Stimulated activated naive CD8-positive, alpha-beta T cell treated with anti-CD3 and anti-CD28 coated beads, Interleukin-15, Interleukin-2, amounts not matched to agents 100 U/mL and 50 U/mL, for 24 hours (primary cell): Measurements from ENCODE around the gene HCN4.

Experiments used
- ATAC-seq: fragments of 150-1000 bp; cut with Tn5 transposase; one replicate; pipeline ENCODE4 v1.10.0; 2021
- DNase-seq: peaks from one replicate; pipeline ENCODE4 v3.0.0; 2021

The HCN4 gene

GRCh38 chr15:73378089-73378488 lies 9.3 kb upstream of the HCN4 start:
- DNase-seq = no peak
- no peak for ATAC-seq

DNA sequence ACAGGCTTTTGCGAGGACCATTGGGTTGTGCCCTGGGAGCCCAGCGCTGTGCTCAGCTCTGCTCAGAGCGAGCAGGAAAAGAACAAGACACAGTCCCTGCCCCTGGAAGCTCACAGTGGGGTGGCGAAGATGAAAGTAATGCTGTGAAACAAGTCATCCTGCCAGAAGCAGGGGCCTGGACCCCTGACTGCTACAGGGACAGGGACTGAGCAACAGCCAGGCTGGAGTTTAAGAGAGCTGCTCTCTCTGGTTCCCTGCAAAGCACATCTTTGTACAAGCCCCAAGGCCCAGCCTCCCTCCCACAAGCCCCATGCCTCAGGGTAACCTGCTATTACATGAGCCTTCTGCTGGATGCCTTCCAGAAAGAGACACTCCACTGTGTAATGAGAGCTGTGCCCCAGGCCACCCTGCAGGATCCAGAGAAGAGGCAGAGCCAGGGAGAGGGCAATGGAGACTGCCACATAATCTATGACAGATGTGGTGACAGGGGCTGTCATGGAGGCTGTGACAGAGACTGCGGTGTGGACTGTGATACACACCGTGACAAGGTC lies 7.1 kb upstream of the HCN4 start:
- DNase-seq (no peak), ATAC-seq (no peak)

DNA sequence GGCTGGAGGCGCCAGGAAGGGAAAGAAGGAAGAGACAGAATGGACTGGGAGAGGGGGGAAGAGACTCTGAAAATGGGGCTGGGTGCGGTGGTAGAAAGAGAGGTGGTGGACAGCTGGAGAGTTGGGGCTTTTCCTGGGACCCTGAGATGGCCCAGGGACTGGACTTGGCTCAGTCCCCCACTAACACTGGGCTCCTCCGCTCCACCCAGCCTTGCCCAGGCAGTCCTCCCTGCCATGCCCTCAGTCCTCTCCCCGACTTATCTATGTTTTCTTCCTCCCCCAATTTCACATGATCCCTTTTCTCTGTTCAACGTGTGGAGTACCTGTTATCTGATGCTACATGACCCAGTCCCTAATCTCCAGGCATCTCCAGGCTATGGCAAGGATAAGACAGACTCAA lies 6.3 kb upstream of the HCN4 start:
- ATAC-seq (no peak), DNase-seq (no peak)

GRCh38 chr15:73374604-73375003 lies 5.8 kb upstream of the HCN4 start:
- ATAC-seq (no peak), DNase-seq (no peak)

DNA sequence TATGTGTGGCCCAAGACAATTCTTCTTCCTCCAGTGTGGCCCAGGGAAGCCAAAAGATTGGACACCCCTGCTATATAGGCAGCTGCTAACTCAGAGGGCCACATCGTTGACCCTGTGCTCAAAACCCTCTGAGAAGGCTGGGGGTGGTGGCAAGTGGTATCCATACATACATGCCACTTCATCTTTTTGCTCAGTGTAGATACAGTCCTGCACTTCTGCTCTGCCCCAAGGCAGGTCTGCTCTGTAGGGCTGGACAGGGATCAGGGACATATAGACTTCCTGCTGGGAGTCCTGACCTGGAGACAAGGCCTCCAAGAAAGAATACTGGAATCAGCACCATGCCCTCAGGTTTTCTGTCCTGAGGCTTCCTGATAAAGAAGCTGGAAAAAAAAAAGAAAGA lies 4.5 kb upstream of the HCN4 start:
- ATAC-seq = no peak
- DNase-seq = no peak

DNA sequence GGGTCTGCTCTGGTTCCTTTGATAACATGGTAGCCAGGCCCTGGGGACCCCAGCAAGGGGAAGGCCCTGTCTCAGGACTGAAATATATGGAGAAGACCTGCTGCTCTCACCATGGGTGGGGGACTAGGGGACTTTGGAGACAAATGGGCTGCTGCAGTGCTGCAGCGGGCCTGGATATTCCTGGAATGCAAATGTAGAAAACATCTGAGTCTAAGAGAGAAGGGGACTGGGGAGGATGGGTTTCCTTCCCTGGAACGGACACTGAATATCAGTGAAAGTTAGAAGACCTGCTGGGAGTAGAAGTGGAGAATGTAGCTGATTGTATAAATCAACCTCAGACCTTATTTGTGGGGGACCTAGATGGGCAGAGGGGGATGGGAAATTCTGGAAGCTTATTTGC lies 3.1 kb upstream of the HCN4 start:
- DNase-seq (no peak), ATAC-seq (no peak)

GRCh38 chr15:73370151-73370550 lies 1.4 kb upstream of the HCN4 start:
- no peak for ATAC-seq
- DNase-seq = no peak

GRCh38 chr15:73369154-73369694 lies 466 bp upstream of the HCN4 start:
- DNase-seq = no peak
- ATAC-seq = no peak

DNA sequence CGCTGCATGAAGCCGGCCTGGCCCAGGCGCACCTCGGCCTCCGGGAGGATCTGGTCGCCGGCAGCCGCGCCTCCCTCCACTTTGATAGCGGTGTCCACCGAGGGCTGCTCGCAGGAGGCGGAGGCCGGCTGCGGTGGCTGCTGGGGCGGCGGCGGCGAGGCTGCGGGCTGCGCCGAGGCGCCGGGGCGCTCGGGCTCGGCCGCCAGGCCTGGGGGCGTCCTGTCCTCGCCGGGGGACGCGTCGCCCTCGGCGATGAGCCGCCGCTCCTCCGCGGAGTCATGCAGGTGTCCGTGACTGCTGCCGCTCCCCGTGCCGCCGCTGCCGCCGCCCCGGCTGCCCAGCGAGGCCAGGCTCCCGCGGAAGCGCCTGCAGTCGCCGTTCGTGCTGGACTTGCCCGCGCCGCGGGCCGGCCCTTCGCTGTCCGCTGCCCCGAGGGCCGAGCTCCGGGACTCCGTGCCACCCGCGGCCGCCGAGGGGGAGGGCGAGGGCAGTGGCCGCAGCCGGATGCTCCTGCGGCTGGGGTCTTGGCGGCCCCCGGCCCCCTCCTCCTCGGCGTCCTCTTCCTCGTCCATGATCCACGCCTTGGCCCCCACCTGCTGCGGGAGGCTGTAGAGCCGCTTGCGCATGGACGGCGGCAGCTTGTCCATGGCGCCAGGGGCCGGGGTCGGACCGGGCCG lies 996 bp downstream of the HCN4 start:
- DNase-seq (no peak), ATAC-seq (no peak)

DNA sequence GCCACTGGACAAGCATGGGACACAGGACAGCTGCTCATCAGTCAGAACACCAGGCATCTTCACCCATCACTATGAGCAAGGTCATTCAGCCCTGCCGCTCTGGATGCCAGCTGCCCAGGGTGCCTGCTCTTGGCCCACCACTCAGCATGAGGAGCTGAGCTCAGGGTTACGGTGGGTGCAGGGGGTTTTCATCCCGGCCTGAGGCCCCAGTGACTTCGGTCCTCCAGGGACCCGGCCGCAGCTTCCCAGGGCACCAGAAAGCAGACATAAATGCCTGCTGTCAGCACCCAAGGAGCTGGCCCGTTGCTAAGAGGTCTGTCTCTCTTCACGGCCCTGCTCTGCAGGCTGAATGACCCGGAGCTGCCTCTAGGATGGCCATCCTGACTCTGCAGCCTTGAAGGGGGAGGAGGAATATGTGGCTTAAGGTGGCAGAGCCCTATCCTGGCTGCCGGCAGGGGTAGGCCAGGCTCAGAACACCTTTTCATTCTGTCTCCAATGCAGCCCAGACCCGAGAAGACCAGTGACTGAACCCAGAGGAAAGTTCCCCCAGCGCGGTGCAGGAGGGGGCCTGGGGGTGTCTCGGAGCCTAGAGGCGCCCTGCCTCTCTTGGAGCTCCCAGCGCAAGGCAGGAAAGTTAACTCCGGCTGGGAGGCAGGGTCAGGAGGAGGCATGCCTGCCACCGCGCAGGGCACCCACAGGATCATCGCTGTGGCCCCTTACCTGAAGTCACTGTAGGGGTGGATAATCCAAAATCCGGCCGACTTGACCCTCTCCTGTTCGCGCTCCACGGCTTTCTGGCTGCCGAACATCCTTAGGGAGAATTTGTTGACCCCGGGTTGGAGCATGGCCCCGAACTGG lies 1.8 kb downstream of the HCN4 start:
- DNase-seq = no peak
- no peak for ATAC-seq

GRCh38 chr15:73364070-73364469 lies 4.7 kb downstream of the HCN4 start:
- ATAC-seq (no peak), DNase-seq (no peak)

GRCh38 chr15:73362900-73363299 lies 5.9 kb downstream of the HCN4 start:
- DNase-seq (no peak), ATAC-seq (no peak)

DNA sequence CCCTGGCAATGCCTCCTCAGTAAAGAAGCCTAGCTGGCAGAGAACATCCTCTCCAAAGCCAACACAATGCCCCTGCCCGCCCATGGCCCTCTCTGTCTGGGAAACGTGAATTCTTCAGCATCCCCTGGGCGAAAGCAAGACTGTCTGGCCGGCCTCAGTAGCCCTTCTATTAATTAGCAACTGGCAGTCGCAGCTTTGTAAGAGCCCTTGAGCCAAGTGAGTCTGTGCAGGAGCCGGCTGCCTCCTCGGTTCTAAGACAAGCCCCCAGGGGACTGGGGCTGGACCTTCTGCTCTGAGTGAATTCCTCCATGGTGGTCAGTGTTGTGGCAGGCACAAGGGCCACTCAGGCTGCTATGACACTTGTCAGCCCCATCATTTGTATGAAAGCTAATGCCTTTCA lies 7.4 kb downstream of the HCN4 start:
- no peak for DNase-seq
- no peak for ATAC-seq

DNA sequence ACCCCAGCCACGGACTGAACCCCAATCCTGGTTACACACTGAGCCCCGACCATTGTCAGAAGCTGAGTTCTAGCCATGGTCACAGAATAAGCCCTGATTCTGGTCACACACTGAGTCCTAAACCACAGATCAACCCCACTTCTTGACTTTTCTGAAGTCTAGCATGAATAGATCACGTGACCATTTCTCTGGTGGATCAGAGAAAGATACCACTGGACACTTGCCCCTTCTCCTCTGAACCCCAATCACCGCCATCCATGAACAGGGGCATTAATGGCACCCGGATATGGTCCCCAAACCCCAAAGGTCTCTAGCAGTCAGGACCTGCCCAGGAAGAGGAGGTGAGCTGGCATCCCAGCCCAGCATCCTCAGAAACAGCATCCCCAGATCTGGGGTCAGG lies 9.1 kb downstream of the HCN4 start:
- ATAC-seq (no peak), DNase-seq (no peak)

DNA sequence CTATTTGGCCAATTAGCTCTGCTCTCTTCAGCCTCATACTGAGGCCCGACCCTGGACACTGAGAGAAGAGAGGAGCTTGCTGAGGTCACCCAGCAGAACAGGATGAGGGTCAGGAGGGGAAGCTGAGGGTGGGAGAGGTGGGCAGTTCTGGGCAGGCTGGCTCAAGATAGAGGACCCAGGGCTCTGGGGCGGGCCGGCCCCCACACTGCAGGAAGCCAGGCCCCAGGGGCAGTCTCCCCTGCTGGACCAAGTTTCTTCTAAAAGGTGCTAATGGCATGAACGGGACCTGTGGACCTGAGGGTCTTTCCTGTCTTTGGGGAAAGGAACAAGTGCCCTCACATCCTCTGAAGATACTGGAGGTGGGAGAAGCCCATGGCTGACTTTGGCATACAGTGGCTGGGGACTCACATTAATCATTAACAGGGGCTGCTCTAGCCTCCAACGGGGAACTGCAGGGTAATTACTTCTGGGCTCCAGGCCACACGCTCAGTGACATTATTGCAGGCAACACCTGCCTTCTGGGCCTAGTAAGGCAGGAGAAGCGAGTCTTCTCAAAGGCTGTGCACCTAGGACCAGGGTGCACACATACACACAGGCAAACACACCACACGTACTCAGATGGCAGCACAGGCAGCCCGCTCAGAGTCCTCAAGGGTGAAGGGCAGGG lies 10.6 kb downstream of the HCN4 start:
- no peak for ATAC-seq
- no peak for DNase-seq

DNA sequence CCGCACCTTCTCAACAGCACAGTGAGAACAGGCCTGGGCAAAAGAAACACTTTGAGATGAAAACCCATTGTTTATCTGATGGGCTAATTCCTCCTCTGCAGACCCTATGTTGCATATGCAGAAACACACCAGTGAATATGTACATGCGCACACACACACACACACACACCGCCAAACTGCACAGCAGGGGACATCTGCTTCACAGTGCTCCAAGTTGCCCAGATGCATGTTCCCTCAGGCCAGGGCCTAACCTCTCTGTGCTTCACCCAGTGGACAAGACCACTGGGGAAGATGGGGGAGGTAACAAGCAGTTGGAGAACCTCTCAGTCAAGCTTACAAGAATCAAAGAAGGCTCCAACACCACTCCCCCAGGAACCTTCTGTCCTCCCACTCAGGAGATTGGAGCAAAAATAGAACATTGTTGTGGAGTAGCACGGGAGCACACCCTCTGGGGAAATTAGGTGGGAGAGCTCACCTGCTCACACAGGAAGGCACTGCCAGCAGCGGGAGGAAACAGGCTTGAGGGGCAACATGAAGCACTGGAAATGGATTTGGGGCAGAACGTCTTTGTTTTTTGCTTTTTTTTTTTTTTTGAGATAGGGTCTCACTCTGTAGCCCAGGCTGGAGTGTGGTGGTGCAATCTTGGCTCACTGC lies 13.0 kb downstream of the HCN4 start:
- DNase-seq (no peak), ATAC-seq (no peak)

- DNase-seq = no peak
- ATAC-seq = no peak
Measured at GRCh38 chr15:73354241-73354640, 14.5 kb downstream of the HCN4 start.

DNA sequence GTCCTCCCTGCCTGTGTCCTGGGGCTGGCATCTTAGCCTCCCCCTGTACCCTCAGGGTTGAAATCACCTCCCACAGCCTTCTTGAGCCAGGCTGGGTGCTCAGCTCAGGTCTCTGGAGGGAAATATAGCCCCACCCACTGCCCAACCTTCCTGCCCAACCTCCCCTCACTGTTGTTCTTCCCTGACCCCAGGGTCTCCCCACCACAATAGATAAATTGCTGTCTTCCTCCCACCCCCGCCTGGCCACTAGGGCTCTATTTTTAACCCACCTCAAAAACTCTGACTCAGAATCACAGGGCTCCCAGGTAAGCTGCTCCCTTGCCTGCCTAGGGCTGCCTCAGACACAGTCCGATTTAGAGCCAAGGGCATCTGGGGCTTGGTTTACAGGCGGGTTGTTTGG lies 15.0 kb downstream of the HCN4 start:
- ATAC-seq (no peak), DNase-seq (no peak)

DNA sequence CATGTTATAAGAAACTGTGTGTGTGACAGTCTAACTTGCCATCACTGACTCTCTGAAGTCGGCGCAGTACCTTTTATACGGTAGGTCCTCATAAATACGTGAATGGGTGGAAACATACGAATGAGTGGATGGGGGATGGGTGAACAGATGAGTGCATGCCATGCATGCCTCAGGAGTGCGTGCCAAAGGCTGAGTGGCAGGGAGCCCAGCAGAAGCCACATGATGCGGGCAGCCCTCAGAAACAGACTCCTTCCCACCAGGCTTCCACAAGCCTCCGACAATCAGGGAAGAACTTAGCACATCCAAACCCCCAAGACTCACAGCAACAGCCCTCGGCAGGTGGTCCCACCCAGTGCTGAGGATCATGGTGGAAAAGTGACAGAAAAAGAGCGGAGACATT lies 16.7 kb downstream of the HCN4 start:
- no peak for DNase-seq

DNA sequence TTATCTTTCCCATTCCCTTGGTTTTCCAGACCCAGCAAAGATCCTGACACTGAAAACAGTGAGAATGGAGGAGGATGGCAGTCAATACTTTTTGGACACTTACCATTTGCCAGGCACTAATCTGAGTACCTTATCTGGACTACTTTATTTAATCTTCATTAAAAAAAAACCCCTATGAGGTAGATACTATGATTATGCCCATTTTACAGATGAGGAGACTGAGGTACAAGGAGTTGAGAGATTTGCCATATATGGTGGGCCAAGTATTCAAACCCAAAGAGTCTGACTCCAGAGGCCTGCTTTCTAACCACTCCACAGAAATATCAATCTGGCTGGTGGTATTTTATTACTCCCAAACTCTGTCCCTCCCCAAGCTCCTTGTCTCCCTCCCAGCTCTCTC lies 19.6 kb downstream of the HCN4 start:
- ATAC-seq (no peak), DNase-seq (no peak)

More for the DNA sequence above, 16.7 kb downstream of the HCN4 start:
- no peak for ATAC-seq

DNA sequence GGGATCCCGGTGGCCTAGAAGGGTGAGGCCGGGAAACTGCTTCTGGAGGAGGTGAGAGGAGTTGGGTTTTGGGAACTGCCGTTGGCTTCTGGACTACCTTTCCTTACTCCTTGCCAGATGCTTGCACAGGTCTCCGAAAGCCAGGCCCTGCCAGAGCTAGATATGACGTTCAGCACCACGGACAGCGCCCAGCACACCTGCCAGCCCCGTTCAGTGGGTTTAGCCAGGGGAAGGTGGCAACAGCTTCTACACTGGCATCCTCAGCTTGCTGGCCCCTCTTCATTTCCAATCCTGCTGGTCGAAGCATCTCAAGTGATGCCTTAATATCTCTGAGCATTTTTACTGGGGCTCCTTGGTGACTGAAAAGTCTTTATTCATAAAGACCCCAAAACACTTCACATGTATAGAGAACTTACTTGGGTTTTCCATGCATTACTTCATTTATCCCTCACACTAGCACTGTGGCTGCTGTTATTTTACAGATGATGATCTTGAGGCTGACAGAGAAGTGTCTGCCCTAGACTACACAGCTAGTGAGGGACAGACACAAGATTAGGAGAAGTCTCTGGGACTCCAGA lies 21.9 kb downstream of the HCN4 start:
- DNase-seq (peak; percentile 64), ATAC-seq (no peak)

DNA sequence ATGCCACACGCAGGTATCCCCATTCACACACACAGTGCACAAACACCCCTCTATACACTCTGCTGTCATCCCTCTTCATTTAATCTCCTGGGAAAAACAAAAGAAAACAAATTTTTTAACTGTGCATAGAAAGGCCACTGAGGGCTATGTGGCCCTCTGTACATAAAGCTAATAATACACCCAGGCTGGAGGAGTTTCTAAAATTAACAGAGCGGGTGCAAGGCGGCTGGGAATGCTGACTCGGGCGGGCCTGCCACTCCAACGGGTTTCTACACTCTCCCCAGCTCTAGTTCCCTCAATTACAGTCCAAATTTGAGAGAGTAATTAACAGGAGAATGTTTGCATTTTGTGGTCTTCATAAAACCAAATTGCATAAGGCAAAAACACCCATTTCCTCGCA lies 23.1 kb downstream of the HCN4 start:
- no peak for ATAC-seq
- no peak for DNase-seq
